Measurements from ENCODE around the gene SSX1. TPM values are rescaled to one million over a fixed set of nuclear protein-coding genes. Genes with fewer than 3 reads are reported as not detected.
"Not testable (repeated sequence)": the region's sequence is repeated elsewhere in the genome, so short reads cannot be mapped to it uniquely, and the experiment has no call there.

Gene SSX1
- polyA plus RNA-seq, 3 donors: not detected

- H3K79me2 ChIP-seq (ENCODE audit: insufficient read depth, low read length): no peaks in the 10 kb centered on the region
- WGBS (ENCODE audit: insufficient coverage): 100% methylated on average over 5 of the region's 11 CpGs
- no peaks in the 10 kb centered on the region for H3K36me3 Mint-ChIP-seq
- H3K27me3 ChIP-seq (ENCODE audit: control insufficient read depth in 2 of 2, insufficient read depth in 2 of 2, low read length in 2 of 2): no peaks in the 10 kb centered on the region
- no peak overlapping the region for H3K4me3 ChIP-seq (replicated peaks in 1 of 3; ENCODE audit: low read depth in 2 of 3, low read length in 3 of 3)
- no peak for TF ChIP-seq CTCF (IDR thresholded peaks at IDR 0.05)
- no peak overlapping the region for H3K27ac ChIP-seq (ENCODE audit: low read depth in 1 of 2, low read length in 2 of 2)
- intact Hi-C loops (cut with micrococcal nuclease): no loop called here
- no peak overlapping the region for H3K27ac Mint-ChIP-seq
- no peaks in the 10 kb centered on the region for H3K4me1 ChIP-seq (ENCODE audit: control insufficient read depth in 1 of 2, insufficient read depth in 2 of 2, low read length in 2 of 2)
- H3K4me1 Mint-ChIP-seq: no peaks in the 10 kb centered on the region
- H4K20me1 ChIP-seq (ENCODE audit: insufficient read depth, low read length): no peaks in the 10 kb centered on the region
- H3K36me3 ChIP-seq (replicated peaks in 1 of 2; ENCODE audit: control insufficient read depth in 1 of 2, insufficient read depth in 2 of 2, low read length in 2 of 2): no peaks in the 10 kb centered on the region
- no peak overlapping the region for H3K4me2 ChIP-seq (replicated peaks; ENCODE audit: extremely low read depth, low read length, poor library complexity, severe bottlenecking)
- no peak overlapping the region for H3K9ac ChIP-seq (ENCODE audit: insufficient read depth, low read length, poor library complexity, severe bottlenecking)
- peaks cover 0 to 15% (median 5%) of the 10 kb centered on the region in 7 donors for H3K9me3 Mint-ChIP-seq
- no peak for DNase-seq
- no peak overlapping the region for H2AFZ ChIP-seq (ENCODE audit: insufficient read depth, low read depth, low read length, poor library complexity, severe bottlenecking)
- H3K9me3 ChIP-seq (replicated peaks in 1 of 2; ENCODE audit: control insufficient read depth in 1 of 2, insufficient read depth in 1 of 2, low read length in 2 of 2): peaks cover 0 to 5% of the 10 kb centered on the region in 2 donors
- H3K27me3 Mint-ChIP-seq (ENCODE audit: low read depth in 3 of 3): peaks cover 0 to 3% (median 2%) of the 10 kb centered on the region in 3 donors
- no peak overlapping the region for H3K4me3 Mint-ChIP-seq
Measured at GRCh38 chrX:48306175-48306574, 51.0 kb downstream of the SSX1 start.

GRCh38 chrX:48313996-48314395 lies 58.8 kb downstream of the SSX1 start:
- H3K36me3 ChIP-seq (replicated peaks in 1 of 2; ENCODE audit: control insufficient read depth in 1 of 2, insufficient read depth in 2 of 2, low read length in 2 of 2); H3K9ac ChIP-seq (ENCODE audit: insufficient read depth, low read length, poor library complexity, severe bottlenecking); H3K4me3 ChIP-seq (replicated peaks in 1 of 3; ENCODE audit: low read depth in 2 of 3, low read length in 3 of 3); H3K27me3 ChIP-seq (ENCODE audit: control insufficient read depth in 2 of 2, insufficient read depth in 2 of 2, low read length in 2 of 2); H3K36me3 Mint-ChIP-seq; H3K4me3 Mint-ChIP-seq; H3K4me2 ChIP-seq (replicated peaks; ENCODE audit: extremely low read depth, low read length, poor library complexity, severe bottlenecking); H3K9me3 Mint-ChIP-seq; H3K27ac ChIP-seq (ENCODE audit: low read depth in 1 of 2, low read length in 2 of 2); H2AFZ ChIP-seq (ENCODE audit: insufficient read depth, low read depth, low read length, poor library complexity, severe bottlenecking); H3K4me1 ChIP-seq (ENCODE audit: control insufficient read depth in 1 of 2, insufficient read depth in 2 of 2, low read length in 2 of 2); H3K79me2 ChIP-seq (ENCODE audit: insufficient read depth, low read length); H3K4me1 Mint-ChIP-seq; H3K27ac Mint-ChIP-seq; intact Hi-C loops (cut with micrococcal nuclease); H4K20me1 ChIP-seq (ENCODE audit: insufficient read depth, low read length); DNase-seq; H3K9me3 ChIP-seq (replicated peaks in 1 of 2; ENCODE audit: control insufficient read depth in 1 of 2, insufficient read depth in 1 of 2, low read length in 2 of 2): not testable (repeated sequence)
- peaks cover 0 to 18% (median 8%) of the 10 kb centered on the region in 3 donors for H3K27me3 Mint-ChIP-seq (ENCODE audit: low read depth in 3 of 3)
- WGBS (ENCODE audit: insufficient coverage): no CpG with 5 or more reads among the region's 2 CpGs

Small RNA genes lying within 50 kb of the gene (small RNA-seq; reads per million reads assigned to genes)
- gene AC245047.3 (ENCODE audit: insufficient read length, low read depth): not detected
- gene AC245047.4 (ENCODE audit: insufficient read length, low read depth): not detected
- gene RNA5SP503 (ENCODE audit: insufficient read length, low read depth): not detected

Other genes starting within 250 kb of the SSX1 start
- not detected for gene SPACA5, start 248.4 kb upstream of the SSX1 start, polyA plus RNA-seq
- 1 to 10 TPM in 1 of 3 donors, under 1 TPM in 2; 0.56 to 1.7 (median 0.87) TPM for gene ZNF630, start 183.8 kb upstream of the SSX1 start, polyA plus RNA-seq
- not detected for gene SPACA5B, start 124.8 kb upstream of the SSX1 start, polyA plus RNA-seq
- not detected for gene SSX5, start 58.6 kb upstream of the SSX1 start, polyA plus RNA-seq
- not detected for gene SSX3, start 101.3 kb downstream of the SSX1 start, polyA plus RNA-seq
- not detected for gene SSX4, start 128.1 kb downstream of the SSX1 start, polyA plus RNA-seq
- not detected for gene SSX4B, start 156.6 kb downstream of the SSX1 start, polyA plus RNA-seq
- under 1 TPM; 0.60 to 0.94 (median 0.69) TPM for gene SLC38A5, start 214.9 kb downstream of the SSX1 start, polyA plus RNA-seq
- gene FTSJ1, start 220.8 kb downstream of the SSX1 start, polyA plus RNA-seq: 10 to 100 TPM; 36.6 to 44.3 (median 40.4) TPM